Ammon's horn (tissue), 1 donor: ENCODE results near the gene TMC7.
"Not testable (repeated sequence)": the region's sequence is repeated elsewhere in the genome, so short reads cannot be mapped to it uniquely, and the experiment has no call there.

Experiments
- DNase-seq: peaks from one replicate; pipeline ENCODE4 v3.0.0-alpha.2; 2016; ENCODE audit warnings: low spot score

TMC7 gene

DNA sequence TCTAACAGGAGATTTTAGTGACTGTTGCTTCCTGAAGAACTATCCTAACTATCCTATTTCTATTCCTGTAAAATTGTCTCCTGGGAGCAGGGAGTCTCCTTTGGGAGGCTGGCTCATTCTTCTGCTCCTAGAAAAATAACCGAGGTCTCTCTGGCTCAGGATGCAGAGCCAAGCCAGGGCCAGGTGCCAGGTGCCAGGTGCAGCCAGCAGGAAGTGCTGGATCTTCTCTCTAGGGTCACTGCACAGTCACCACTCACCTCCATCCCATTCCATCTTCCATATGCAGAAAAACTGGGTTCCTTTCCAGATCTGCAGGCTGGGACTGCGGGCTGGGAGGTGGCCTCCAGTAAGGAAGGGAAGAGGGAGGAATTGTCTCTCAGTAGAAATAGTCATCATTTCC is 3.8 kb upstream of the TMC7 start:
- no peak for DNase-seq

GRCh38 chr16:18984435-18985005 is 786 bp downstream of the TMC7 start:
- DNase-seq: no peak

DNA sequence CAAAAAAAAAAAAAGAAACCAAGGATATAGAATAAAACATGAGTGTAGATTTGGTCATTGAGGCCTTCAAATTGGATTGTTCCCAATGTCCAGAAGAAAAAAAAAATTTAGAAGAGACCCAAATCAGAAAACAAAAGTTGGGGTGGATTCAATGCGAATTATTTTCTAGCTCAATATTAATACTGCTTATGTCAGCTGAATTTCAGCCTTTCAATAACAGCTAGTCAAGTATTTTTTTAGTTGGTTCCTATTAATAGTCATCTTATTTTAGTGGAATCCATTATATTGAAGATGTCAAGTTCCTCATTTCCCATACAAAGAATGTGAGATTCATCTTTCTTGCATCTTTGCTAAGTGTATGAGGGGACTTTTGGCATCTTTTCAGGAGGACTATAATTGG is 1.5 kb downstream of the TMC7 start:
- DNase-seq: not testable (repeated sequence)

GRCh38 chr16:18991731-18992130 is 8.0 kb downstream of the TMC7 start:
- not testable (repeated sequence) for DNase-seq

DNA sequence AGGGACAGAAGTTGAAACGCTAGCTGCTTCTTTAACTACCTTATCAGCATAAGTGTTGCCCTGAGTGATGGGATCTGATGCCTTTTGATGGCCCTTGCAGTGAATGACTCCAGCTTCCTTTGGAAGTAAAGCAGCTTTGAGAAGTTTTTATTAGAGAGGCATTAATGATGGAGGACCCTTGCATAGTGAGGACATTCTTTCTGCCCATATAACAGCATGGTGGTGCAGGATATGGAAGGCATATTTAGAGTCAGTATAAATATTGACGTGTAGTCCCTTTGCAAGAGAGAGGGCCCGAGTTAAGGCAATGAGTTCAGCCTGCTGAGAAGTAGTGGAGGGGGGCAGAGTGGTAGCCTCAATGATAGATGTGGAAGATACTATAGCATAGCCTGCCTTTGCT is 9.8 kb downstream of the TMC7 start:
- DNase-seq: not testable (repeated sequence)

- not testable (repeated sequence) for DNase-seq
Measured at GRCh38 chr16:18994181-18994580, 10.4 kb downstream of the TMC7 start.

GRCh38 chr16:18995406-18995805 is 11.7 kb downstream of the TMC7 start:
- DNase-seq: not testable (repeated sequence)

GRCh38 chr16:18996536-18996935 is 12.8 kb downstream of the TMC7 start:
- DNase-seq: not testable (repeated sequence)

DNA sequence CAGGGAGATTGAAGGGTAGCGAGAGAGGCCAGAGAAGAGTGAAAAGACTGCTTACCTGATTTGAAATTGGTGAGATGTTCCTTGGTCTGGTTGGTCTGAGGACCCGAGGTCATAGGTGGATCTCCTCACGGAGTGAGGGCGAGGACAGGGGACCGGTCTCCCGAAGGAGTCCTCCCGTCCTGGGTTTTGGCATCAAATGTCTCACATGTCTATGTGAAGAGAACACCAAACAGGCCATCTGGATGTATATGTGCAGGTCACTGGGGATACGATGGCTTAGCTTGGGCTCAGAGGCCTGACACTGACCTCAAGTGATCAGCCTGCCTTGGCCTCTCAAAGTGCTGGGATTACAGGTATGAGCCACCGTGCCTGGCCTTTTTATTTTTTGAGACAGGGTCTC is 13.3 kb downstream of the TMC7 start:
- DNase-seq: not testable (repeated sequence)

- no peak for DNase-seq
Measured at GRCh38 chr16:18999045-18999393, 15.3 kb downstream of the TMC7 start.

- DNase-seq: peak; percentile 29
Measured at GRCh38 chr16:19001788-19002187, 18.1 kb downstream of the TMC7 start.

- no peak for DNase-seq
Measured at GRCh38 chr16:19003935-19004334, 20.2 kb downstream of the TMC7 start.

- DNase-seq: peak; percentile 96
Measured at GRCh38 chr16:19005561-19006445, 22.1 kb downstream of the TMC7 start.

GRCh38 chr16:19006446-19007315 is 22.9 kb downstream of the TMC7 start:
- DNase-seq: no peak

DNA sequence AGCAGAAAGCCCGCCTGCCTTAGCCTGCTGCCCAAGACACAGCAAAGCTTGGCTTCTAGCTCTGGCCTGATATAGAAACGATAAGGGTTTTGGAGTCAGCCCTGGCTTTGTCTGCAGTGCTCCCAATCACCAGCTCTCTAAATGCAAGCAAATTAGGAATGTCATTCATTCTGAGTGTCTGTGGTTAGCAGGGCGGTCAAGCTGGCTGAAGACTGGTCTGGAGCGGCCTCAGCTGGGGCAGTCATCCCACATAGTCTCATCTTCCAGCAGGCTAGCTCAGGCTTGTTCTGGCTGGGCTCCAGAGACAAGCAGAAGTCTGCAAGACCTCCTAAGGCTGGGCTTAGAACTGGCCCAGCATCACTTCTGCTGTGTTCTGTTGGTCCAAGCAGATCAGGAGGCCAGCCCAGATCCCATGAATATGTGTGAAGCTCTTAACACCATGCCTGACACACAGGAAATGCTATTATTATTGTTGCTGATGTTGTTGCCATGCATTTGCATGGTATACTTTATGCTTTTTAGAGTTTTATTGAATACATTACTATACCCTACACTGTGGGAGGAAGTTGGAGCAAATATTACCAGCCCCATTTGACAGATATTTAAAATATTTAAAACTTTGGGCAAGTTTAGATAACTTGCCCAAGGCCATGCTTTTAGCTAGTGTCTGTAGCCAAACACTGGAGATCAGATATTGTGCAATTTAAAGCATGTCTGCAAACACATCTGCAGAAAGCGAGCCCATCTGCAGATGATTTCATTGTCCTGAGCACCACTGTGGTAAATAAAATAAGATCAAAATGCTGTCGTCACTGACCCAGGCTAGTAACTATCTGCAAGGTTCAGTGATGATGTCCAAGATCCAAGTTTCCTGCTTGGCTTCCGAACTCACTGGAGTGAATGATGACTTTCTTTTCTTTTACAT is 24.8 kb downstream of the TMC7 start:
- no peak for DNase-seq

DNA sequence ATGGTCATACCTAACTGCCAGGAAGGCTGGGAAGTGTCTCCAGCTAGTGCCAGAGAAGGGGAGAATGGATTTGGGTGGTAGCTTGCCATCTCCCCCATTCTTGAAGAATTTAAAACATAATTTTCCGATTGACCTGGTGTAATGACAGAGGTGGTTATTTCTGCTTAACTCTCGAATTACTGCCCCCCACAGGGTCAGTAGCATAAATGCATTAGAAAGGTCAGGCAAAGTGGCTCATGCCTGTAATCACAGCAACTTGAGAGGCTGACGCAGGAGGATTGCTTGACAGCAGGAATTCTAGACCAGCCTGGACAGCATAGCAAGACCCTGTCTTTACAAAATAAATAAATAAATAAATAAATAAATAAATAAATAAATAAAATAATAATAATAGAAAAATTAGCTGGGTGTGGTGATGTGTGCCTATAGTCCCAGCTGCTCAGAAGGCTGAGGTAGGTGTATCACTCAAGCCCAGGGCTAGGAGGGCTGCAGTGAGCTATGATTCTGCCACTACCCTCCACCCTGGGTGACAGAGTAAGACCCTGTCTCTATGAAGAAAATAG is 27.5 kb downstream of the TMC7 start:
- no peak for DNase-seq

DNA sequence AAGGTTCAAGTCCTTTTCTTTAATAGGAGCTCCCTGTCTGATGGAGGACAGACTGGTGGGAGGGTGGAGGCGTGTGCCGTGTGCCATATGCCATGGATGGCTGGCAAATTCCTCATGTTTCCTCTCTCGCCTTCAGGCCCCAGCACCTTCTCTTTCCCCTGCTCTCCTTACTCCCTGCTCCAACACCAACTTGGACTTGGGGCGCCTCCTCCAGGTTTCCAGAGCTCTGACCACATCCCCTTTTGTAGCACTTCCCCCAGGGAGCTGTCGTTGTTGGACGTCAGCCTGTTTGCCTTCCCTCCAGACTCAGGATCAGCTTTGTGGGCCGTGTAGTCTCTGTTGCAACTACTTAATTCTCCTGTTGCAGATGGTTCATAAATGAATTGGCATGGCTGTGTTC is 30.7 kb downstream of the TMC7 start:
- peak; percentile 56 for DNase-seq

DNA sequence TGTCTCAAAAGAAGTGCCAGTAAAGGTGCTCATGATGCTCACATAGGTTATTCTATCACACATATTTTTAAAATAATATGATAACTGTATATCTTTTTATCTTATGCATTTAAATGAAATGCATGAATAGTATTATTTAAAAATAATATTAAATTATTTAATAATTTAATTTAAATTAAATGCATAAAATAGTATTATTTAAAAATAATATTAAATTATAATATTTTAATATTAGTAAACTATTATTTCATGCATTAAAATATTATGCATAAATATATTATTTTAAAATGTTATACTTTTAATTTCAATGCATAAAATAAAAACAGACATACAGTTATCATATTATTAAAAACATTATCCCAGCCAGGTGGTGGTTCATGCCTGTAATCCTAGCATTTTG is 33.4 kb downstream of the TMC7 start:
- no peak for DNase-seq

GRCh38 chr16:19020689-19021088 is 37.0 kb downstream of the TMC7 start:
- no peak for DNase-seq

DNA sequence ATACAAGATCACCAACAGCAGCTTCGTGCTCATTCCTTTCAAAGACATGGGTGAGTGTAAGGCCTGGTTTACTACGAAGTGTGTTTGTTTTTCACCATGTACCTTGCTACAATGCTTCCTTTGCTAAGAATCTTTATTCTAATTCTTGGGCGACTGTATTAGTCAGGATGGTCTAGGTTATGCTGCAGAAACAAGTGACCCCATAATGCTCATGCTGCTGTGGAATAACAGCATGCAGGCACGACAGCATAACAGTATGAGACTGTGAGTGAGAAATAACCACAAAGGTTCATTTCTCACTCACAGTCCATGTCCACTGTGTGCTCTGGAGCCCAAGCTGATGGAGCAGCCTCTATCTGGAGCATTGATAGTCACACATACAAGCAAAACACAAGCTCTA is 38.0 kb downstream of the TMC7 start:
- no peak for DNase-seq

DNA sequence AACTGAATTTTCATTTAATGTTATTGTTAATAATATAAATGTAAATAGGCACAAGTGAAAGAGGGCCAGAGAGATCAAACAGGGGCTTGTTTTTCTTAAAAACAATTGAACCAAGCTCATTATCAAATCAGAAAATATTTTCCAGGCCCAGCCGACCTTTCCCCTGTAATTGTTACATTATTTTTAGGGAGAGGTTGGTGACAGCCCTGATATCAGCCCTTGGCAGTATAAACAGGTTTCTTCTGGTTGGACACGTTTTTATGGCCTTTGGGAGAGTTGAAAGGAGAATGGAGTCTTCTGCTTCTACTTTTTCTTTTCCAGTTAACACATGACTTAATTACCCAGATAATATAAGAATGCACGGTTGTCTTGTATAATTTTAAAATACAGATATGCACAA is 43.7 kb downstream of the TMC7 start:
- DNase-seq: no peak
